AG08395 (cell line): Measurements from ENCODE around the gene LYRM4.
A peak's percentile ranks its signal among the peaks of the same experiment; 100 is the strongest.

ENCODE experiments used
- DNase-seq: peaks from one replicate; pipeline ENCODE4 v3.0.0; 2012; ENCODE audit warnings: mixed read lengths, low spot score

LYRM4 gene

GRCh38 chr6:5280920-5281319, 20.2 kb upstream of the LYRM4 start:
- DNase-seq, result no peak

DNA sequence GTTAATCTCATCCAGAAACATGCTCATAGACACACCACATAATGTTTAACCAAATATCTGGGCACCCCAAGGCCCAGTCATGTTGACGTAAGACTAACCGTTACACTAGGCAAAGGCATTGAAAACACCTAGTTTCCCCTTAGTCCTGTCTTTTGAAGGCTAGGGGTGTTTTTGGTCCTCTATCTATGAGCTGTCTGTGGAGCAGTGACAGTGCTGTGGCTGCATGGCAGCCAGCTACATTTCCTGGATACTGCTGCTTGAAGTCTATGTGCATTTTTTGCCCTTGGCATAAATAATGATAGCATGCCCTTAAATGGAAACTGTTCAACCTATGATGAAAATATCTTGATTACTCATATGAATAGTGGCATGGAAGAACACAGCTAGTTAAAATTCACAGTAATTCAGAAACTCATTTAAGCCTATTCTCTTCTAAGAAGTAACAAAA, 19.2 kb upstream of the LYRM4 start:
- no peak for DNase-seq

DNA sequence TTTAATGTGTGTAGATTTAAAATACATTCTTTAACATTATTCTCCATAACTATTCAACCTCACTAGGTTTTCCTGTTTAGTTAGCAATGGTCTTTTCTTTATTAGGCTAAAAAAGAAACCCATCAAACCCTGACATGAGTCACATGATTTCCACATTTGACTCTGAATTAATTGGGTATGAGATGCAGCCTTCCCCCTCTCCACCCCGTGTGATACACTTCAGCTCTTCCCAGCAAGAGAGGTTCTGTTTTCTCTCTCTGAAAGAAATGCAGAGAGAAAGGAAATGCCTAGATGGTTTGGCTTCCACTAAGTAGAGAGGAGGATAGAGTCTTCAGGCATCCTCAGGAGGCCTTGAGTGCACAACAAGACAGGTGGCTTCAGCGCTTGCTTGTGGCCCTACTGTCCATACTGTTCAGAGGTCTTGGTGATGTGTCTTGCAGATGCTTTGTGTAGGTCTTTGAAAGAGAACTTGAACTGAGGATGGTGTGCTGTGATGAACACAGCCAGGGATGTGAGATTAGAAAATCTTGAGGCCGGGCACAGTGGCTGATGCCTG, 17.9 kb upstream of the LYRM4 start:
- DNase-seq, result no peak

DNA sequence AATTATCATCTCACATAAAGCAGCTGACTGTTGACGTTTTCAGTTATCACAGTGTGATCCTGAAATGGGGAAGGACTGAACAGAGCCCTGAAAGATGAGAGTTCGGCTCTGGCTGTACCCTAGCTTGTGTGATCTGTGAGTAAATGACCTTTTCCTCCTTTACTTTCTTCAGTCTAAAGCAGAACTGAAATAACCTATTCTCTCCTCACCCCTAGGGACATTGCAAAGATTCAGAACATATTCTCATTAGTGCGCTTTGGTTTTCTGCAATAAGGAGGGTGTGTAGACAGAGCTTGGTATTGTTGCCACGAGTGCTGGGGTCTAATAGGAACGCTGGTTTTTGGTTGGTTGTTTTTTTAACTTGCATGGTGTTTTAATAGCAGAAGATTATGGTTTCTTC, 17.3 kb upstream of the LYRM4 start:
- no peak for DNase-seq

DNA sequence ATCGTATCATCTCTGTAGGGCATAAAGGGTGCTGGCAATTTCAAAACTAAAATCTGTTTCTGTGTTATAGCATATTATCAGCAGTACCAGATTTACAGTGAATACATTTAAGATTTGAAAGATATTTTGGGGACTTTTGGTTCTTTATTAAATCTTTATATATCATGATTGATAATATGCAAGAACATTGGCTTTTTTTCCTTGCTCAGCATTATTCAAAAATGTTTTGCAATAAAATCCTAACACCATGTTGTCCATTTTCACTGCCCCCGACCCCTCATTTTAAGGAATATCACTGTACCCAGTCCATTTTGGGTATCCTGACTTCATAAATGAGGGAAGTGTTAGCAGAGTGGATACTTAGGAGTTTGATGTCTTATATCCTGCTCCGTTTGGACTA, 16.8 kb upstream of the LYRM4 start:
- no peak for DNase-seq

GRCh38 chr6:5276581-5276980, 15.8 kb upstream of the LYRM4 start:
- DNase-seq, result no peak

DNA sequence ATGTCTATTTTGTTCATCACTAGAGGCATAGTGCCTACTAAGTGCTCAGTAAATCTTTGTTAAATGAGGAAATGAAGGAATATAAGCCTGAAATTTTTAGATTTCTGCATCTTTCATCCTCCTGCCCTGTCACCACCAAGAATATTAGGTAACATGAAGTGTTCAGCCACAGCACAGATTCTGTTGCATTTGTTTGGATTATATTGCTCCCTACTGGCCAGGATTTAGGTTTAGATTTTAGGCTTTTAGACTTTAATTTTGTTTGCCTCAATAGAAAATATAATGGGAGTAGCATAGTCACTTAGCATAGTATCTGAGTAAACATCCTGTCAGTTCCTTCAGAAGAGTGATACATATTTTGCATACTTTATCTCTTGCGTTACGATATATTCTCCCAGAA, 14.7 kb upstream of the LYRM4 start:
- no peak for DNase-seq

GRCh38 chr6:5274231-5274630, 13.5 kb upstream of the LYRM4 start:
- no peak for DNase-seq

GRCh38 chr6:5271926-5272325, 11.2 kb upstream of the LYRM4 start:
- DNase-seq, result no peak

DNA sequence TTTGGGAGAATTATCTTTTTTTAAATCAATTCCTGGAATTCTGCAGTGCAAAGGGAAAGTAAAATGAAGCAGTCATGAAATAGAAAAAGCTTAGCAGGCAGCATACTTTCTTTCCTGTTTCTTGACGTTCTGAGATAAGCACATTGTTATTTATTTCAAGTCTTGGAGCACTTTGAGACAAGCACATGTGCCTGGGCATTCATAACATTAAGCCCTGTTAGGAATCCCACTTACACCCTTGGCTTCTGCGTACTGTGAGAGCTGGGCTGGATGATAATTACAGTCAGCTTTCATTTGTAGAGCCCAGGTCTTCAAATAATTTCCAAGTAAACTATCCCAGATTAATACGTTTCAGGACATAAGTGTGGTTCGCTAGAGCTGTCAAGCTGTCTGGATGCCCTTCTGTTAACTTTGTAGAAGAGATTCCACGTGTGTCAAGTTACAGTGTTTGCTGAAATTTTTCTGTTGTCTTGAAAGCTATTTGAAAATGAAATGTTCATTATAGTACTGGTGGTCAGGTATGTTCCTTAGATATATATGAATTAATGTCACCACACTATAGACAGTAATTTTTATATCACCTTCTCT, 9.4 kb upstream of the LYRM4 start:
- no peak for DNase-seq

DNA sequence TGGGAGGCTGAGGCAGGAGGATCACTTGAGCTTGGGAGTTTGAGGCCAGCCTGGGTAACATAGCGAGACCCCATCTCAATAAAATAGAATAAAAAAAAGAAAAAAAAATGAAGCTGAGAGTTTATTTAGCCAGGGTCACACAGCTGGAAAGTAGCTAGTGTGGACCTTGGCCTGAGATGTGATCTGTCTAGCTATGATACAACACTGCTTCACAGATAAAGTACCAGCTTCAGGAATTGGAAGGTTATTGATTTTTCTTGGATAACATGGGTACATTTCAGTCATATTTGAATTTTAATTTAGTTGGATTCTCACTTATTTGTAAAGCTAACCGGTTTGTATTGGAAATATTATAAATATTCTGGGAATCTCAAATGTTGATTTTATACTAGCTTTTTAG, 5.7 kb upstream of the LYRM4 start:
- DNase-seq, result no peak

DNA sequence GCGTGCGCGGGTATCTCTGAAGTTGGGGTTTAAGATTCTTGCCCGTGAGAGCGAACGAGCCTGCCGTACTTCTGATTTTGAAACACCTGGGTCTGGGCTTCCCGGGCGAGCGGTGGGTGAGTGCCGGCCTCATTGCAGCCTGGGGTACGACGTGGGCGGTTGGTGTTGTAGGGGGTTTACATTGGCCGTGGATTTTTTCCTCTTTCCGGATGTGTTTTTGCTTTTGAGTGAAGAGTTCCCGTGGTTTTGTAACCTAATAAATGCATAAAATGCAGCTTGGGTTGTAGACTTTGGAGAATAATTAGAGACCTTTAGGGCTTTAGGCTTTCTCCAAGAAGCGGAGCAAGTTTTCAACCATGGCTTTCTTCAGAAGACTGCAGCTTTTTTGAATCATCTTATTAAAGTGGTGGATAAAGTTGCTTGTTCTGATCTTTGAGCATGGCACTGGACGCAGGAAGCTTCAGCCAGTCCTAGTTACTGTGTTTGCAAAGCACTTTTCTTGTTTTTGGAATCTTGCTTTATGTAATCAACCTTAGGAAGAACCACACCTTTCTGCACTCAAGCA, 877 bp upstream of the LYRM4 start:
- DNase-seq, result no peak

GRCh38 chr6:5260111-5260620, 584 bp downstream of the LYRM4 start:
- peak; percentile 63 for DNase-seq

GRCh38 chr6:5259428-5259827, 1.3 kb downstream of the LYRM4 start:
- DNase-seq, result no peak

GRCh38 chr6:5257400-5257799, 3.4 kb downstream of the LYRM4 start:
- DNase-seq, result no peak

DNA sequence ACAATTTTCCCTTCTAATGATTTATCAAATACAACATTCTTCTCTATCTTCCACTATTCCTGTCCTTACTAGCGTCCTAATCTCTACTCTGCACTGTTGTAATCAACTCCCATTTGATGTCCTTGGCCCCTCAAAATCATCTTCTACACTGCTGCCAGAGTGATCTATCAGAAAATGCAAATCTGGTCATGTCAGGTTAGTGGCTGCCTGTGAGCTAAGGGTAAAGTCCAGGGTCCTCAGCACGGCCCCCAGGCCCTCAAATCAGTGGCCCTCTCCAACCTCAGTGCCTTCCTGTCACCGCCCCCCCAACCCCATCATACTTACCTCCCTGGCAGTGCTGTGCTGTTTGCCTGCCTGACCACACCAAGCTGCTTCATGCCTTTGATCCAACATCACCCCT, 3.8 kb downstream of the LYRM4 start:
- no peak for DNase-seq

- DNase-seq, result no peak
These were observed 9.8 kb downstream of the LYRM4 start for GRCh38 chr6:5250911-5251310.

- no peak for DNase-seq
These were observed 10.3 kb downstream of the LYRM4 start for GRCh38 chr6:5250451-5250850.

GRCh38 chr6:5249451-5250122, 11.2 kb downstream of the LYRM4 start:
- DNase-seq, result no peak

- no peak for DNase-seq
These were observed 12.2 kb downstream of the LYRM4 start for GRCh38 chr6:5248302-5249098.

DNA sequence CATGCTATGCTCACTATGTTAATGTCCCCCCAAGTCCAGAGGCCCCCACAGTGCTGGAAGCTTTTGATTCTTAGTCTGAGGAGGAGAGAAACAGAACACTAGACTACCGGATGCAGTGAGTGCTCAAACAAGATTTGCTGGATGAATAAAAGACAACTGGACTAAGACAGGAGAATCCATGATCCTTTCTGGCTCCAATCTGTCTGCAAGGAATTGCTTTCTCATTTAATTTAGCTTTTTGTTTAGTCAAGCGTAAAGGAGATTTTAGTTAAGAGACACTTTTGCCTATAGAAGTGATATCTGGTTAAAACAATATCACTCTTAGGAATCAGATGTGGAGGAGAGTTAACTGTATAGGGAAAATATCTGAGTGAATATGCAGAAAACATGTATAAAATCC, 13.5 kb downstream of the LYRM4 start:
- DNase-seq, result no peak
